DND-41 (cell line): Measurements from ENCODE around the gene SYTL2.

Experiments used
- ATAC-seq: fragments of 200-7000 bp; cut with Tn5 transposase; 3 replicates; pipeline ENCODE4 v1.9.1; 2021; ENCODE audit warnings: low read depth; ENCODE audit not compliant: insufficient read depth
- DNase-seq: peaks from one replicate; pipeline ENCODE4 v3.0.0-alpha.2; 2020
- H2AFZ ChIP-seq: 2 replicates; pipeline ENCODE4 v1.6.0; 2012; ENCODE audit warnings: low read depth, low read length
- H3K27ac ChIP-seq: 2 replicates; pipeline ENCODE4 v1.5.1; 2012; ENCODE audit warnings: low read length, inconsistent platforms
- H3K27me3 ChIP-seq: fragments of 200-600 bp; sonication (generic); 2 replicates; pipeline ENCODE4 v1.6.0; 2012; ENCODE audit warnings: low read length, mild to moderate bottlenecking, inconsistent platforms; ENCODE audit not compliant: insufficient read depth, poor library complexity
- H3K36me3 ChIP-seq: 2 replicates; pipeline ENCODE4 v1.5.1; 2012; ENCODE audit warnings: low read length, inconsistent platforms; ENCODE audit not compliant: insufficient read depth
- H3K4me1 ChIP-seq: 2 replicates; pipeline ENCODE4 v1.5.1; 2012; ENCODE audit warnings: mild to moderate bottlenecking, low read length; ENCODE audit not compliant: insufficient read depth
- H3K4me2 ChIP-seq: 2 replicates; pipeline ENCODE4 v1.6.0; 2012; ENCODE audit warnings: mild to moderate bottlenecking, moderate library complexity, low read length, inconsistent platforms; ENCODE audit not compliant: insufficient read depth
- H3K4me3 ChIP-seq, 2 experiments: fragments of 200-600 bp in 1 of 2; shearing (Covaris generic) in 1 of 2; 2 replicates each; pipeline ENCODE4 v1.5.1; 2012 to 2016; ENCODE audit warnings: inconsistent platforms in 2 of 2, low read length in 2 of 2, mild to moderate bottlenecking in 2 of 2, low read depth in 1 of 2, moderate library complexity in 1 of 2
- H3K79me2 ChIP-seq: 2 replicates; pipeline ENCODE4 v1.6.0; 2012; ENCODE audit warnings: low read length, inconsistent platforms; ENCODE audit not compliant: insufficient read depth
- H3K9ac ChIP-seq: 2 replicates; pipeline ENCODE4 v1.6.0; 2012; ENCODE audit warnings: low read depth, mild to moderate bottlenecking, inconsistent platforms, low read length, moderate library complexity
- H3K9me3 ChIP-seq: 2 replicates; pipeline ENCODE4 v1.5.1; 2012; ENCODE audit warnings: low read length, moderate library complexity, mild to moderate bottlenecking, inconsistent platforms; ENCODE audit not compliant: insufficient read depth, severe bottlenecking
- H4K20me1 ChIP-seq: 2 replicates; pipeline ENCODE4 v1.6.0; 2012; ENCODE audit warnings: low read length; ENCODE audit not compliant: insufficient read depth
- EZH2 ChIP-seq: IDR thresholded peaks from 3 replicates; pipeline ENCODE4 v1.6.1; 2012; ENCODE audit warnings: borderline replicate concordance, low read depth, mild to moderate bottlenecking, moderate library complexity, low read length, inconsistent platforms; ENCODE audit not compliant: severe bottlenecking
- TF ChIP-seq, protein P1 (sequence below): IDR thresholded peaks from 2 replicates; pipeline ENCODE4 v1.5.1; 2012; ENCODE audit warnings: borderline replicate concordance, low read length, moderate library complexity, mild to moderate bottlenecking; ENCODE audit not compliant: poor library complexity, severe bottlenecking; ENCODE audit errors: extremely low read depth

Gene SYTL2

DNA sequence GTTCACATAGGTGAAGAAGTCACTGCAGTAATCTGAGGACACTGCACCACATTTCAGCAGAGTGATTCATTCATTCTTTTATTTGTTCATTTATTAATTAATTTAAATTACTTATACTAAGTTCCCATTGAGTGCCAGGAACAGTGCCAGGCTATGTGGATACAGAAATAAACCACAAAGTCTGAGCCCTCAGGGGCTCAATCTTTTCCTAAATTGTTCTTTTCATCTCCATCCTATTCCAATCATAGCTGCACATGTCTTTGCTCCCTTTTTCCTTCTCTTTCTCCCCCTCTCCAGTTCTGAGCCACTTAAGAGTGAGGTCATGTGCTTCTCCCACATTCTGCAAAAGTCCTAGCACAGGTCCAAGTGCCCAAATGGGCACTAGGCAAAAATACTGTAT is 4.9 kb downstream of the SYTL2 start:
- ATAC-seq (no peak), DNase-seq (no peak)
- no peaks in the 10 kb centered on the region for H3K36me3 ChIP-seq
- no peak overlapping the region for H3K4me2 ChIP-seq
- no peaks in the 10 kb centered on the region for H3K9me3 ChIP-seq
- H4K20me1 ChIP-seq = peaks cover 12% of the 10 kb centered on the region; the same call in 1 of the 2 replicates
- H3K79me2 ChIP-seq = no peaks in the 10 kb centered on the region
- H3K4me3 ChIP-seq = no peak overlapping the region
- no peaks in the 10 kb centered on the region for H3K4me1 ChIP-seq
- H2AFZ ChIP-seq = no peak overlapping the region
- H3K9ac ChIP-seq = no peak overlapping the region
- peaks cover 32% of the 10 kb centered on the region for H3K27me3 ChIP-seq
- TF ChIP-seq, protein P1, sequence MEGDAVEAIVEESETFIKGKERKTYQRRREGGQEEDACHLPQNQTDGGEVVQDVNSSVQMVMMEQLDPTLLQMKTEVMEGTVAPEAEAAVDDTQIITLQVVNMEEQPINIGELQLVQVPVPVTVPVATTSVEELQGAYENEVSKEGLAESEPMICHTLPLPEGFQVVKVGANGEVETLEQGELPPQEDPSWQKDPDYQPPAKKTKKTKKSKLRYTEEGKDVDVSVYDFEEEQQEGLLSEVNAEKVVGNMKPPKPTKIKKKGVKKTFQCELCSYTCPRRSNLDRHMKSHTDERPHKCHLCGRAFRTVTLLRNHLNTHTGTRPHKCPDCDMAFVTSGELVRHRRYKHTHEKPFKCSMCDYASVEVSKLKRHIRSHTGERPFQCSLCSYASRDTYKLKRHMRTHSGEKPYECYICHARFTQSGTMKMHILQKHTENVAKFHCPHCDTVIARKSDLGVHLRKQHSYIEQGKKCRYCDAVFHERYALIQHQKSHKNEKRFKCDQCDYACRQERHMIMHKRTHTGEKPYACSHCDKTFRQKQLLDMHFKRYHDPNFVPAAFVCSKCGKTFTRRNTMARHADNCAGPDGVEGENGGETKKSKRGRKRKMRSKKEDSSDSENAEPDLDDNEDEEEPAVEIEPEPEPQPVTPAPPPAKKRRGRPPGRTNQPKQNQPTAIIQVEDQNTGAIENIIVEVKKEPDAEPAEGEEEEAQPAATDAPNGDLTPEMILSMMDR = no peak
- TF ChIP-seq EZH2 = no peak
- H3K27ac ChIP-seq = no peak overlapping the region

DNA sequence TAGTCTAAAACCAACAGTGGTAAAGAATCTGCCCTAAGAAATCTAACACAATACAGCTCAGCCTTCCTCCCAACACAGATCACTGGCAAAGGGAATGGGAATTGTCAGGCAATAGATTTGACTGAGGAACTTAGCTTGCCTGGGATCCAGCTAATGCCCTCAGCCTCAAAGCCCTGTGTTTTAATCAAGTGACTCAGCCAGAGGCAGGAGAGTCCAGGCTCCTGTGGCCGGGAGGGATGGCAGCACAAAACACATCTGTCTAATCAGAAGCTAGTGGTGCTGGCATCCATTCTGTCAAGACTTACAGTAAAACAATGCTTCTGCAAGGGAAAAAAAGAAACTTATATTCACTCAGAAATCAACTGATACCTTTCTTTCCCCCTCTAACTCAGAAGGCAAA is 5.6 kb downstream of the SYTL2 start:
- no peaks in the 10 kb centered on the region for H3K4me1 ChIP-seq
- DNase-seq = no peak
- ATAC-seq = no peak
- H3K79me2 ChIP-seq = no peaks in the 10 kb centered on the region
- peaks cover 37% of the 10 kb centered on the region for H3K27me3 ChIP-seq
- H3K36me3 ChIP-seq = no peaks in the 10 kb centered on the region
- H3K27ac ChIP-seq = no peak overlapping the region
- no peak overlapping the region for H3K4me3 ChIP-seq
- H3K9me3 ChIP-seq = no peaks in the 10 kb centered on the region
- H4K20me1 ChIP-seq = peaks cover 12% of the 10 kb centered on the region; the same call in 1 of the 2 replicates
- no peak for TF ChIP-seq EZH2
- TF ChIP-seq, protein P1 = no peak
- no peak overlapping the region for H3K4me2 ChIP-seq
- H2AFZ ChIP-seq = no peak overlapping the region
- no peak overlapping the region for H3K9ac ChIP-seq

DNA sequence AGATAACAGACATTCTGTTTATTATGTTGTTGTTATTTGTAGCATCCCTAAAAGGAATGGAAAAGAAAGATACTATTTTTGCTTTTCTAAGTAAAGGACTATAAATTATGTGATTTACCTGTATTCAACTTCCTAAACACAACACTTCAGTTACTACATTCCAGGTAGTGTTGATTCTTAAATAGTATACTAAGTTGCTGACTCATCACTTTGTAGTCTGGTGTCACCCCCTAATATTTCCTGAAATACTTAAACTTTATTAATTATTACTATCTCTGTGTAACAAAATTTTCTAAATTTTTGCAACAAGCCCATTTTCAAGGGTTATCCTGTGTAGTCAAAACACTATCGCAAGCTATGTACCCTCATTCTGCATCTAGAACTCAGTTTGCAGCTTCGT is 7.0 kb downstream of the SYTL2 start:
- H2AFZ ChIP-seq = no peak overlapping the region
- H3K4me2 ChIP-seq = no peak overlapping the region
- TF ChIP-seq EZH2 = no peak
- TF ChIP-seq, protein P1 = no peak
- H3K27me3 ChIP-seq = peaks cover 41% of the 10 kb centered on the region
- ATAC-seq = no peak
- no peak overlapping the region for H3K4me3 ChIP-seq
- H3K27ac ChIP-seq = no peak overlapping the region
- H3K9ac ChIP-seq = no peak overlapping the region
- H4K20me1 ChIP-seq = 0 out of 2 replicates have a peak, but pooled peaks cover 7% of the 10 kb centered on the region
- no peaks in the 10 kb centered on the region for H3K36me3 ChIP-seq
- DNase-seq = no peak
- H3K4me1 ChIP-seq = no peaks in the 10 kb centered on the region
- H3K79me2 ChIP-seq = no peaks in the 10 kb centered on the region
- H3K9me3 ChIP-seq = no peaks in the 10 kb centered on the region

DNA sequence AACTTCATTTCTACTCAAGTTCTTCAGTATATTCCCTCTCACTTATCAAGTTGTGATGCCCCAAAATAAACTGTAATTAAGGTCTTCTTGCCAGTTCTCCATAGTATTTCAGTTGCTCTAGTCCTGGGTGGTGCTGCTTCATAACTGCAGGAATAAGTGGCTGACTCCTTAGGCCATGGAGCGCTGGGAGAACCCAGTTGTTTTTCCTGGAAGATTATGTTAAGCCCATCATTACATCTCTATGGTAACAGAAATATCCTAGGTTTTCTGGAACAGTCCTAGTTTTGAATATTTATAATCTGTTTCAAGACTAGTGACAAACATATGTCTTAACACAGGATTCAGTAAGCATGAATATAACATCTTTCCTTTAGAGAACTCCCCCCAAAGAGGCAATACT is 7.6 kb downstream of the SYTL2 start:
- Histone ChIP-seq H3K9me3 (no peaks in the 10 kb centered on the region), H3K36me3 (no peaks in the 10 kb centered on the region), H3K9ac (no peak overlapping the region), H3K4me1 (no peaks in the 10 kb centered on the region), H3K4me2 (no peak overlapping the region), H3K79me2 (no peaks in the 10 kb centered on the region), H4K20me1 (0 out of 2 replicates have a peak, but pooled peaks cover 7% of the 10 kb centered on the region), H3K4me3 (no peak overlapping the region), H2AFZ (no peak overlapping the region), H3K27ac (no peak overlapping the region), H3K27me3 (peaks cover 47% of the 10 kb centered on the region)
- TF ChIP-seq EZH2 = no peak
- TF ChIP-seq, protein P1 = no peak
- ATAC-seq (no peak), DNase-seq (no peak)
